Gastroesophageal sphincter (tissue), 3 donors: ENCODE measurements around the gene TM9SF3.

Experiments
- CTCF ChIP-seq, 4 experiments: fragments of 200-600 bp in 2 of 4; fragments of 450-650 bp in 2 of 4; sonication (generic) in 1 of 4; IDR thresholded peaks; one replicate each; pipeline ENCODE4 v1.5.1; 2017 to 2019; ENCODE audit warnings: antibody characterized with exemption in 4 of 4, mild to moderate bottlenecking in 2 of 4, moderate library complexity in 2 of 4
- EP300 ChIP-seq: sonication (generic); formaldehyde crosslinking; IDR thresholded peaks from one replicate; pipeline ENCODE4 v1.6.1; 2017; ENCODE audit warnings: antibody characterized with exemption, mild to moderate bottlenecking
- POLR2A ChIP-seq, 2 donors: fragments of 450-650 bp; IDR thresholded peaks; one replicate each; pipeline ENCODE4 v1.6.1; 2017; ENCODE audit warnings: antibody characterized with exemption in 2 of 2, mild to moderate bottlenecking in 2 of 2, moderate library complexity in 1 of 2

GRCh38 chr10:96529634-96530279 lies 57.1 kb downstream of the TM9SF3 start:
- no peak for TF ChIP-seq POLR2A (IDR thresholded peaks at IDR 0.05)
- no peak for TF ChIP-seq EP300
- no peak for TF ChIP-seq CTCF (IDR thresholded peaks at IDR 0.05)
